Measurements from ENCODE around the gene GLT1D1.
"Not testable (repeated sequence)": the region's sequence is repeated elsewhere in the genome, so short reads cannot be mapped to it uniquely, and the experiment has no call there.

Gene GLT1D1

GRCh38 chr12:128840862-128841468 lies 12.3 kb upstream of the GLT1D1 start:
- no peak overlapping the region for H3K4me3 ChIP-seq (ENCODE audit: low read depth, low read length)
- H3K9me3 ChIP-seq (ENCODE audit: severe bottlenecking), result no peaks in the 10 kb centered on the region
- no peak for DNase-seq
- no peak overlapping the region for H3K27ac ChIP-seq
- TF ChIP-seq CTCF (IDR thresholded peaks at IDR 0.05; ENCODE audit: low read depth, low read length), result no peak
- H3K36me3 ChIP-seq, result no peaks in the 10 kb centered on the region
- H3K27me3 ChIP-seq (ENCODE audit: insufficient read depth, low read depth, severe bottlenecking), result no peaks in the 10 kb centered on the region

GRCh38 chr12:128842579-128842978 lies 10.7 kb upstream of the GLT1D1 start:
- no peak for DNase-seq
- Histone ChIP-seq H3K27me3 (ENCODE audit: insufficient read depth, low read depth, severe bottlenecking) (no peaks in the 10 kb centered on the region), H3K9me3 (ENCODE audit: severe bottlenecking) (no peaks in the 10 kb centered on the region)

GRCh38 chr12:128843538-128843937 lies 9.7 kb upstream of the GLT1D1 start:
- DNase-seq, result no peak
- Histone ChIP-seq H3K36me3 (no peaks in the 10 kb centered on the region), H3K27me3 (ENCODE audit: insufficient read depth, low read depth, severe bottlenecking) (no peaks in the 10 kb centered on the region), H3K4me3 (ENCODE audit: low read depth, low read length) (no peak overlapping the region), H3K9me3 (ENCODE audit: severe bottlenecking) (no peaks in the 10 kb centered on the region), H3K27ac (no peak overlapping the region)
- no peak for TF ChIP-seq CTCF (IDR thresholded peaks at IDR 0.05; ENCODE audit: low read depth, low read length)

More at GRCh38 chr12:128842579-128842978, 10.7 kb upstream of the GLT1D1 start:
- Histone ChIP-seq H3K4me3 (ENCODE audit: low read depth, low read length) (no peak overlapping the region), H3K27ac (no peak overlapping the region), H3K36me3 (no peaks in the 10 kb centered on the region)
- no peak for TF ChIP-seq CTCF (IDR thresholded peaks at IDR 0.05; ENCODE audit: low read depth, low read length)

- Histone ChIP-seq H3K36me3 (no peaks in the 10 kb centered on the region), H3K9me3 (ENCODE audit: severe bottlenecking) (no peaks in the 10 kb centered on the region), H3K27me3 (ENCODE audit: insufficient read depth, low read depth, severe bottlenecking) (no peaks in the 10 kb centered on the region), H3K27ac (no peak overlapping the region), H3K4me3 (ENCODE audit: low read depth, low read length) (no peak overlapping the region)
- DNase-seq, result peak; percentile 48
- peak; percentile 67 for TF ChIP-seq CTCF (IDR thresholded peaks at IDR 0.05; ENCODE audit: low read depth, low read length)
Measured at GRCh38 chr12:128844031-128844635, 9.1 kb upstream of the GLT1D1 start.

- H3K27ac ChIP-seq; H3K4me3 ChIP-seq (ENCODE audit: low read depth, low read length); H3K9me3 ChIP-seq (ENCODE audit: severe bottlenecking); DNase-seq; H3K36me3 ChIP-seq; H3K27me3 ChIP-seq (ENCODE audit: insufficient read depth, low read depth, severe bottlenecking): not testable (repeated sequence)
Measured at GRCh38 chr12:128846671-128847070, 6.6 kb upstream of the GLT1D1 start.

- H3K9me3 ChIP-seq (ENCODE audit: severe bottlenecking), result no peaks in the 10 kb centered on the region
- H3K36me3 ChIP-seq, result no peaks in the 10 kb centered on the region
- DNase-seq, result no peak
- no peaks in the 10 kb centered on the region for H3K27me3 ChIP-seq (ENCODE audit: insufficient read depth, low read depth, severe bottlenecking)
- no peak for TF ChIP-seq CTCF (IDR thresholded peaks at IDR 0.05; ENCODE audit: low read depth, low read length)
- H3K27ac ChIP-seq, result no peak overlapping the region
- no peak overlapping the region for H3K4me3 ChIP-seq (ENCODE audit: low read depth, low read length)
Measured at GRCh38 chr12:128848371-128848770, 4.9 kb upstream of the GLT1D1 start.

- not testable (repeated sequence) for H3K27me3 ChIP-seq (ENCODE audit: insufficient read depth, low read depth, severe bottlenecking); H3K4me3 ChIP-seq (ENCODE audit: low read depth, low read length); H3K27ac ChIP-seq; H3K9me3 ChIP-seq (ENCODE audit: severe bottlenecking); DNase-seq; H3K36me3 ChIP-seq
Measured at GRCh38 chr12:128849806-128850205, 3.5 kb upstream of the GLT1D1 start.

All from WERI-Rb-1 (cell line).